Measurements from ENCODE around the gene ASCL4.

The ASCL4 gene

DNA sequence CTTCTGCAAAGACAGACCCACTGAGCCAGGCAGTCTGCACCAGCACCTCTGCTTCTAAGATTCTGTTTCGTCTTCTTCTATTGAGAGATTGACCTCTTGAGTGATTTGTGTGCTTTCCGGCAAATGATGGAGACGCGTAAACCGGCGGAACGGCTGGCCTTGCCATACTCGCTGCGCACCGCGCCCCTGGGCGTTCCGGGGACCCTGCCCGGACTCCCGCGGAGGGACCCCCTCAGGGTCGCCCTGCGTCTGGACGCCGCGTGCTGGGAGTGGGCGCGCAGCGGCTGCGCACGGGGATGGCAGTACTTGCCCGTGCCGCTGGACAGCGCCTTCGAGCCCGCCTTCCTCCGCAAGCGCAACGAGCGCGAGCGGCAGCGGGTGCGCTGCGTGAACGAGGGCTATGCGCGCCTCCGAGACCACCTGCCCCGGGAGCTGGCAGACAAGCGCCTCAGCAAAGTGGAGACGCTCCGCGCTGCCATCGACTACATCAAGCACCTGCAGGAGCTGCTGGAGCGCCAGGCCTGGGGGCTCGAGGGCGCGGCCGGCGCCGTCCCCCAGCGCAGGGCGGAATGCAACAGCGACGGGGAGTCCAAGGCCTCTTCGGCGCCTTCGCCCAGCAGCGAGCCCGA, 703 bp downstream of the ASCL4 start:
- peak overlapping the region; percentile 40 for H3K4me3 ChIP-seq (ENCODE audit: low read length)

DNA sequence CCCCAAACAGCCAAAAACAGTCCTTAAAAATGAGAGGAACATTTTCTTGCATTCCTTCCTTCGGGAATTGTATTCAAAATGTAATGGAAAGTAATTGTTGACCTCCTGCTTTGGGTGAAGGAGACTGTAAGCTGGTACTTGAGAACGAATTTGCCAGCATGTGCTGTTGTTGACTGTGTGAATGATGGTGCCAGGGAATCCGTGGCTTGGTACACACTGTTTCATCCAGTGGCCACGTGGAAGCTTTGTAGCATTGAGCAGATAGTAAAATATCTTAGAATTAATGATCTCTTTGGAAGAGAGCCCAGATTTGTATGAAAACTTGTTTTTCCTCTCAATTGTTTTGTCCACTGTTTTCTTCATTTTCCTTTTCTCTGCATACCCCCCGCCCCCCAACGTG, 1.7 kb downstream of the ASCL4 start:
- DNase-seq (ENCODE audit: low read depth, low spot score): no peak
- H3K4me3 ChIP-seq (ENCODE audit: low read length): no peak overlapping the region

More for the DNA sequence above, 703 bp downstream of the ASCL4 start:
- DNase-seq (ENCODE audit: low read depth, low spot score): peak; percentile 15

DNA sequence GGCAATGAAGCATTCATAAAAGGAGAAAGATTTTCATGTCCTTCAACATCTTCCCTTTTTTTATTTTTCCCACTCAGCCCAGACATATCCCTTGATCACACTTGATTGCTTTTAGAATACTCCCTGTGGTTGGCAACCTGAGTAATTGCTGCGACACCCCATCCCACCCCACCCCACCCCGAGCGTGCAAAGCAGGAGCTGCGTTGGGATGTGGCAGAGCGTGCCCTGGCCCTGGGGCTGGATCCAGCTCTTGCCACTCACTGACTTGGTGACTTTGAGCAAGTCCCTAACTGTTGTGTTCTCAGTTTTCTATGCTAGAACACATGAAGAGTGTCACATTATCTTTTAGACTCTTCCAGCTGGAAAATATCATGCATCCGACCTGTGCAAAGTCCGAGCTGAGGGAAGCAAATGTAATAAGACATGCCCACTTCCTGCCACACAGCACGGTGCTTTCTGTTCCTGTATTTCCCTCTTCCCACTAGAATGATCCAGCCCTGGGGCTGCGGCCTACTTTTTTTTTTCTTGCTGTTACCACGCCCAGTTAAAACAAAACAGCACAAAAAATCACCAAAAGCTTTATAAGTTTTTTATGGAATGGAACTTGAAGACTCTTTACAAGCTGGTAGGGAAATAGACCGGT, 4.0 kb downstream of the ASCL4 start:
- no peak overlapping the region for H3K4me3 ChIP-seq (ENCODE audit: low read length)
- DNase-seq (ENCODE audit: low read depth, low spot score): no peak

DNA sequence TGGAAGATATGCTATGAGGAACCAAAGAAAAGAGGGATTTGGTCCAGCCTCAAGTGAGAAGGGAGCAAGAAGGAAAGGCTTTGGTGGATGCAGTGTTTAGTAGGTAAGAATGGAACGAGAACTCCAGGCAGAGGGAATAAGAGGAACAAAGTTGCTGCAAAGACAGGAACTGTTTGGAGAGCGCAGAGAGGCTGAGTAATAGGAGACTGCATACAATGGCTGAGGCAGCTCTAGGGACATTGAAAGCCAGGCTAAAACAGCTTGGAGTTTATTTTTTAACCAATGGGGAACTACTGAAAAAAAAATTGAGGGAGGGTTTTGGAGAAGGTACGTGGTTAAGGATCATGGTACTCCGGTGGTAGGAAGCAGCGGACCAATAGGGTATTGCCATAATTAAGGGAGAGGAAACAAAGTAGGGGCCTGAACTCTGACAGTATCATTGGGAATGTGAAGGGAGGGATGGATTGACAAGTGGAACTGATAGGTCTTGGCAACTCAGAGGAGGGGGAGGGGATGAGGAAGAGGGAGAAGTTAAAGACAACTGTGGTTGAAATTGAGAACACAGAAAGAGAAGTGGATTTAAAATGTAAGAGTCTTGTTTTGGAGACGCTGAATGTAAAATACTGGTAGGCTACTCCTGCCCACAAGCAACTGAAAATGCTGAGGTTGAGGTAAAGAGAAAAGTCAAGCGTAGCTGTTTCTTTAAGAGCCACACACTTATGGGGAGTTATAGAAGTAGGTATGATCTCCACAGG, 4.8 kb downstream of the ASCL4 start:
- no peak overlapping the region for H3K4me3 ChIP-seq (ENCODE audit: low read length)

DNA sequence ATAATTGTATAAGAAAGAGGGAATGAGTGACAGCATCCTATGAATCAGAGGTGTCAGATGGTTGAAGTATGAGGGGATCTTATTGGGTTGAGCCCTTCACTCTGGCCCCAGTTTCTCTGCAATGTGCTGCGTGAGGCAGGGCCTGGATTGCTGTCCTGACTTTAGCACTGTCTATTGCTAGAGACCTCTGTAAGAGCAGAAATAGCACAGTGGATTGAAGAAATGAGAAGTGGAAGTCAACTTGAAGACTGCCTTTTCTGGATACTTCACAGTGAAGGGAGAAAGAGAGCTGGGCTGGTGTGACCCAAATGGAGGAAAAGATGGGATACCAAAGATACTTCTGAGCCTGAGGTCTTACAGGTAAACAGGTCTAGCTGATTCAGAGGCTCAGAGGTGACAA, 5.8 kb downstream of the ASCL4 start:
- no peak for DNase-seq (ENCODE audit: low read depth, low spot score)

More for the DNA sequence above, 4.8 kb downstream of the ASCL4 start:
- DNase-seq (ENCODE audit: low read depth, low spot score): peak; percentile 16

DNA sequence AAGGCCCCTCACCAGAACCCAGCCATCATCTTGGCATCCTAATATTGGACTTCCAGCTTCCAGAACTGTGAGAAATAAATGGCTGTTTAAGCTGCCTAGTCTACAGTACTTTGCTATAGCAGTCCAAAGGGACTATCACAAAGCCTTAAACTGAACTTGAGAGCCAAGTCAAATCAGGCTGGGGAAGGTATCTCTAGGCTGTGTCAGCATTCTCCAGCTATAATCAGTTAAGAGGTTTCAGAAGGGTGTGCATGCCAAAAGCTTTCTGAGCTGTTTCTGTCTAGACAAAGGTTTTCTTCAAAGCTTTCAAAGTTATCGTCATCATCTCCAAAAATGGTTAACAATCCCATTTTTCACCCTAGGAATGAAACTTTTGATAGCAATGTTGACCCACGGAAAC, 7.6 kb downstream of the ASCL4 start:
- DNase-seq (ENCODE audit: low read depth, low spot score): no peak
- no peak overlapping the region for H3K4me3 ChIP-seq (ENCODE audit: low read length)

More for the DNA sequence above, 5.8 kb downstream of the ASCL4 start:
- no peak overlapping the region for H3K4me3 ChIP-seq (ENCODE audit: low read length)

DNA sequence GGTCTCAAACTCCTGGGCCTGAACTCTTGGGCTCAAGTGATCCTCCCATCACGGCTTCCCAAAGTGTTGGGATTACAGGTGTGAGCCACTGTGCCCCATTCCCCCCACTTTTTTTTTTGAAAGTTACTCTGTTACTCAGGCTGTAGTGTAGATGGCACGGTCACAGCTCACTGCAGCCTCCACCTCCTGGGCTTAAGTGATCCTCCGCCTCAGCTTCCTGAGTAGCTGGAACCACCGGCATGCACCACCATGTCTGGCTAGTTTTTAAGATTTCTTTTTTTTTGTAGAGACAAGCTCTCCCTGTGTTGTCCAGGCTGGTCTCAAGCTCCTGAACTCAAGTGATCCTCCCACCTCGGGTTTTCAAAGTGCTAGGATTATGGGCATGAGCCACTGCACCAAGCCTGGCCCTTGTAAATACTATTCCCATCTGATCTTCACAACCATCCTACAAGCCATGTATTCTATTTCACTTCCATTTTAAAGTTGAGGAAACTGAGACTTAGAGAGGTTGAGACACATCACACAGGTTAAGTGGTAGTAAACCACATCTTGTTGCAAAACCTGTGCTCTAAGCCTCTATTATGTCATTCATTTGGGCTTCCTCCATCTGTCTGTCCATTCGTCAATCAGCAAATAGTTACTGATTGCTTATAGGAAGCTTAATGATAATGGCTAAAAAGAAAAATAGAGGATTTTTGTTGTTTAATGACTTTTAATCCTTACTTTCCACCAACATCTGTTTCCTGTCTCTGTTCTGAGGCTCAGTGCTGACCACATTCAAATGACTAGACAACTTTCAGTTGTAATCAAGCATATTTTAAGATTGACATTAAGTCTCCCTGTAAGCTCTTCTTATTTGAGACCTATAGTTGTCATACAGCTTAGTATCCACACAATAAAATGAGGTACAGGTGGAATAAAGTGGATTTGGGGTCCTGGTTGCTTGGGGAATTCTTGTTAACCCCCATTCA, 9.2 kb downstream of the ASCL4 start:
- DNase-seq (ENCODE audit: low read depth, low spot score): peak; percentile 46
- no peak overlapping the region for H3K4me3 ChIP-seq (ENCODE audit: low read length)

DNA sequence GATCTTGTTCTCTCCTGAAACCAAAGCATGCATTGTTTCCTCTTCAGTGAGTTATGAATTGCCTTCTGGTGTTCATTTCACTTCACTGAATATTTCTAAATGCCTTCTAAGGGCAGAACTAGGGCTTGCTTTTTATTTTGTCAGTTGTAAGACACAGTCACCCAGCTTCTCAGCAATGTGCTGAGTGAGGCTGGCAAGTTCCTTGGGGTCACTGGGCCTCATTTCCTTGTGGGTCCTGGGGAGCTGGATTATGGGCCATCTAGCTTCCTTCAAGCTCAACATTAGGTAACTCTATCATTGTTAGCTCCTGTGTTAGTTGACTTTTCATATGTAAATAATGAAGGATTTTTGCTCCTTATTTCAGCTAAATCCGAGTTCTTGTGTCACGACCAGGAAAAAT, 13.8 kb downstream of the ASCL4 start:
- no peak for DNase-seq (ENCODE audit: low read depth, low spot score)
- no peak overlapping the region for H3K4me3 ChIP-seq (ENCODE audit: low read length)

DNA sequence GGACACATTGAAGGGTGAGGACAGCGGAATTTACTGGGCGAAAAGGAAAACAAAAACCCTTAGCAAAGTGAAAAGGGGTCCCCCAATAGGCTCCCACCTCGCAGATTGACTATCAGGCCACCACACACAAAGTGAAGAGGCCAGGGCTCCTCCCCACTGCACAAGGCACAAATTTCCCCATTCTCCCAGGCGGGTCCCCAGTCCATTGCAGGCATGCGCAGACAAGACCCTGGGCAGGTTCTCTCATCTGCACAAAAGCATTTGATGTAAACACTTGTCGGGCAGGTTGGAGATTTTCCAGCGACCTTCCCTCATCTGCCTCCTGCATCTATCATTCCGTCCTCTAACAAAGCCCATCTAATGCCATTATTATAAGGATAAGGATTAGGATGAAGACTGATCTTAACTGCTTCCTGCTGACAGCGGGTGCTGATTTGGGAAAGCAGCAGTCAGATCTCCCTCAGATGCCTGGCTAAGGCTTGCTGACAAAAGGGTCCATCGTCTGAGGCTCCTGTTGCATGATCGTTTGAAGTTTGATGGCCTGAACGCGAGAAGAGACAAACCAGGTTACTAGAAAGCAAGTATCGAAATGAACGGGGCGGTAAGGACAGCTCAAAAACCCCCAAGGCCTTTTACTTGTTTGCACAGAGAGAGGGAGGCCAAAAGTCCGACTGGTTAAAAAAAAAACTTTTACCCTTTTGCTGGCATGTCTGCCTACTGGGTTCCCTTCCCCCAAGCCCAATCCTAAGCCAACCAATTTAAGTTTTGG, 14.4 kb downstream of the ASCL4 start:
- no peak overlapping the region for H3K4me3 ChIP-seq (ENCODE audit: low read length)
- no peak for DNase-seq (ENCODE audit: low read depth, low spot score)

DNA sequence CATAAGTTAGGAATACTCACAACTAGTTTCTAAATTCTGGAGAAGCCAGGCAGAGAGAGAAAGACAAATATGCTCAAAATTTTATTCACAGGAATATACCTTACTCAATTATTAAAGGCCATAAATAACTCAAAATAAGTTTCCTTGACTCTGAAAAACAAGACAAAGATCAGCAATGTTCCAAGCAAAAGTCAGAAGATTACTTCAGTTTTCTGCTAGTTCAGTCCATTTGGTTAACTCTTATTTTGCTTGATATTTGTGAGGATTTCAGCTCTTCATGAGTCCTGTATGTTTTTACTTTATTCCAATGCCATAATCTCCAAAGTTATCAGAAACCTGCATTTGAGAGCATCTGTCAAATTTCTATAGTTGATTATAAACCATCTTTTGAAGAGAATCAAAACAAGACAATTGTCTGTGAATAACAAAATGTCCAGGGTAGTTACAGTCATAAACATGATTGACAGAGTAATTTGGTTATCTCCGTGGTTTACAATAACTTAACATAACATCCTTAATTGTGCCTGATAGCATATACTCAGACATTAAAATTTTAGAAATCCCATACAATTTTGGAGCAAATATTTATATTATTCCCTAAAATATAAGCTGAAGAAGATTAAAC, 17.1 kb downstream of the ASCL4 start:
- no peak overlapping the region for H3K4me3 ChIP-seq (ENCODE audit: low read length)
- DNase-seq (ENCODE audit: low read depth, low spot score): no peak

DNA sequence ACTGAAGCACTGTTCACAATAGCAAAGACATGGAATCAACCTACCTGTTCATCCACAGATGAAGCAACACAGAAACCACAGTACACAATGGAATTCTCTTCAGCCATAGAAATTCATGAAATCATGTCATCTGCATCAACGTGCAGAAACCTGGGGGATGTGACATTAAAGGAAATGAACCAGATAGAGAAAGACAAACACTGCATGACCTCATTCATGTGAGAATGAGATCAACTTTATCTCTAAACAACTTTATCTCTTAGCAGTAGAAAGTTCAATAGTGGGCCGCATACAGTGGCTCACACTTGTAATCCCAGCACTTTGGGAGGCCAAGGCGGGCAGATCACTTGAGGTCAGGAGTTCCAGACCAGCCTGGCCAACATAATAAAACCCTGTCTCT, 19.9 kb downstream of the ASCL4 start:
- no peak overlapping the region for H3K4me3 ChIP-seq (ENCODE audit: low read length)
- no peak for DNase-seq (ENCODE audit: low read depth, low spot score)

DNA sequence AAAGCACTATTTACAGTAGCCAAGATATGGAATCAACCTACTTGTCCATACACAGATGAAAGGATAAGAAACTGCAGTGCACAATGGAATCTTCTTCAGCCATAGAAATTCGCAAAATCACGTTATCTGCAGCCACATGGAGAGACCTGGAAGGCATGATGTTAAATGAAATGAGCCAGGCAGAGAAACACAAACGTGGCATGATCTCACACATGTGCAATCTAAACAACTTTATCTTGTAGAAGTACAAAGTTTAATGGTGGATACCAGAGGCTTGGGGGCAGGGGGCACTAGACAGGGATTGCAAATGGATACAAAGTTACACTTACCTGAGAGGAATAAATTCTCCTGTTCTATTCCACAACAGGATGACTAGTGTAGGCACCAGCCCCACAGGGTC, 24.1 kb downstream of the ASCL4 start:
- DNase-seq (ENCODE audit: low read depth, low spot score): no peak
- no peak overlapping the region for H3K4me3 ChIP-seq (ENCODE audit: low read length)

DNA sequence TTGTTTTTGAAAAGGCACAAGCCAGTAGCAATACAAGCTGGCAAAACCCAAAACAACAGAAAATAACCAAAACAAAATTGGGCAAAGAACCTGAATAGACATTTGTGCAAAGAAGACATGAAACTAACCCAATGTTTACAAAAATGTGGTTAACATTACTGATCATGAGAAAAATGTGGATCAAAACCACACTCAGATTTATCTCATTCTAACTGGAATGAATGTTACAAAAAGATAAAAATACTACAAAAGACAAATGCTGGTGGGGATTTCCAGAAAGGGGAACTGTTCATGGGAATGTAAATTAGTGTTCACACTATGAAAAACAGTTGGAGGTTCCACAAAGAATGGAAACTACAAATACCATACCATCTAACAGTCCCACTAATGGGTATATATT, 26.6 kb downstream of the ASCL4 start:
- DNase-seq (ENCODE audit: low read depth, low spot score): no peak
- H3K4me3 ChIP-seq (ENCODE audit: low read length): no peak overlapping the region

DNA sequence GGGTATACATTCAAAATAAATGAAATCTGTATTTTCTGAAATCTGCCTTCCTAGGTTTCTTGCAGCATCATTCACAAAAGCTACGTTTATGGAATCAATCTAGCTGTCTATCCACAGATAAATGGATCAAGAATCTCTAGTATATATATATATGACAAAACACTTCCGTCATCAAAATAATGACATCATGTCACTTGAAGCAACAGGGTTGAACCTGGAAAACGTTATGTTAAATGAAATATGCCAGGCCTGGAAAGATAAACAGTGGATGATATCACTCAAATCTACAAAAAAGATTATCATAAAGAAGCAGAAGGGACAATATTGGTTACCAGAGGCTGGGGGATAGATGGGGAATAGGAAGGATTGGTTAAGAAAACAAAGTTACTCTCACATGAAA, 28.6 kb downstream of the ASCL4 start:
- no peak for DNase-seq (ENCODE audit: low read depth, low spot score)
- no peak overlapping the region for H3K4me3 ChIP-seq (ENCODE audit: low read length)

DNA sequence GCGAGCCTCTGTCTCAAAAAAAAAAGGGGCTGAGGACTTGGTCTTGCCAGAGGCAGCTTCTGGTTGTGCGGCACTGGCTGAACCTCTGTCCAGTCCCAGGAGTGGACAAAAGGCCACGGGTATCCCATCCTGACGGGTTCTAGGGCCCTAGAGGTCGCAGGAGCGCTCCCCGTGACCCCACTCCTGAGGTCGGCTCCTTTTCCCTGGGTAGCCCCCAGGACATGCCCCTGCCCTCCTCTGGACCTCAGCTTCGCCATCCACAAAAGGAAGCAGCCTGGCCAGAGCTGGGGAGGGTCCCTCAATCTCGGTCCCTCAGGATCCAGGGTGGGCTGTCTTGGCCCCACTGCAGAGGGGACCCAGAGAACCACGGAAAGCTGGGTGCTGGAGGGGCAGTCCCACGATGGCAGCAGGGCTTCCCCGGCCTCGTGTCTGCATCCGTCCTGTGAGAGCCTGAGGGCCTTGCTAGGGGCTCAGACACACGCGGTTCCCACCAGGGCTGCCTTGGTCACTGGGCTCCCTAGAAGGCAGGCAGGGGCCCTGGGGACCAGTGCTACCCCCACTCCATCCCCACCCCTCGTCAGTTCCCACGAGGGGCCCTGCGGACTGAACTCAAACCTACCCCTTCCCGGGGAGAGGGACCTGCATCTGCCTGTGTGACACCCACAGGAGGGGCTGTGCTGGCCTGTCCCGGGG, 31.1 kb downstream of the ASCL4 start:
- no peak for DNase-seq (ENCODE audit: low read depth, low spot score)
- H3K4me3 ChIP-seq (ENCODE audit: low read length): no peak overlapping the region

DNA sequence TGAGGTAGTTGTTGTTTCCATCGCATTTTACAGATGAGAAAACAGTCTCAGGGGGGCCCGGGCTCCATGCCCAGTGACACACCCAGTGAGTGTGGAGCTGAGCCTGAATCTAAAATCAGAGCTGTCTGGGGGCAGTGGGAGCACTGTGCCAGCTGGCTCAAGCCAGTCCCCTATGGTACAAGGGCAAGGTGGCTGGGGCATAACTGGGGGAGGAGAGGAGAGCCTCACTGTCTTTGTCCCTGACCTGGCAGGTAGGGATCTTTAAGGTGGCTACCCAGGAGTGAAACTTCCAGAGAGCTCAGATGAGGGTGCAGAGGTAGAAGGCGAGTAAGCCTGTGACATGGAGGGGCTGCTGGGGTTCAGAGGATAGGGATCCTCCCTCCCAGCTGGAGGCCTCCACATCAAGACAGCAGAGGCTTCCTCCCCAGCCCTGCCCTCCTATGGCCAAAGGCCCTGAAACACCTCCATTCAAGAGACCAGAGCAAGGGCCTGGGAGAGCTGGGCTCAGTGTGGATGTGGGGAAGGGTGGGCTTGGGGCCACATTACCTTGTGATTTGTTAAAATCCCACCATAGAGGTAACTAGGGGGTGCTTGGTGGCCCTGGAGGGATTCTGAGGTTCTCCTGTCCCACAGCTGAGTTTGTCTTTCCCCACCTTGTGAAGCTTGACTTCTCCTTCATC, 33.1 kb downstream of the ASCL4 start:
- no peak for DNase-seq (ENCODE audit: low read depth, low spot score)
- H3K4me3 ChIP-seq (ENCODE audit: low read length): no peak overlapping the region

DNA sequence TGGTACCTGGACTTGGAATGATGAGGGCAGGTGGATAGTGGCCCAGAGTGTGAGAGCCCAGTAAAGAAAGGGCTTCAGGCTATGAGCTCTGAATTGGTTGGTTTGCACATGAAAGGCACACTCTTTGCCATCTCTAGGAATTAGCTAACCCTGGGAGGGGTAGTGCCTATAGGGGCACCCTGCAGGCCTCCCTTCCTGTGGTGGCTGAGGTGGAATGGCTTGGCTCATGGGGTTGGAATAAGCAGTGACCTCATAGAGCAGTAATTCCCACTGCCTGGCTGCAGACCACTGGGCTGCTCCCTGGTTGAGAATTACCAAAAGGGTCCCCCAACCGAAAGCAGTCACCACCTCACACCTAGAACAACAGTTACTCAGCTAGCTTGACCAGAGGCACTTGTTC, 42.7 kb downstream of the ASCL4 start:
- H3K4me3 ChIP-seq (ENCODE audit: low read length): no peak overlapping the region
- DNase-seq (ENCODE audit: low read depth, low spot score): no peak
